HFF-Myc (cell line): Measurements from ENCODE around the gene USP2.

Experiments used
- DNase-seq: peaks from one replicate; pipeline ENCODE4 v3.0.0-alpha.2; 2011; ENCODE audit warnings: low read depth; ENCODE audit errors: extremely low read depth
- H3K4me3 ChIP-seq: replicated peaks from 2 replicates; pipeline ENCODE4 v1.5.1; 2011; ENCODE audit warnings: low read depth, mild to moderate bottlenecking, control low read depth, low read length
- CTCF ChIP-seq: IDR thresholded peaks from 2 replicates; pipeline ENCODE4 v1.5.1; 2012; ENCODE audit warnings: mild to moderate bottlenecking, low read depth, low read length, control low read depth; ENCODE audit errors: missing control alignments

The USP2 gene

DNA sequence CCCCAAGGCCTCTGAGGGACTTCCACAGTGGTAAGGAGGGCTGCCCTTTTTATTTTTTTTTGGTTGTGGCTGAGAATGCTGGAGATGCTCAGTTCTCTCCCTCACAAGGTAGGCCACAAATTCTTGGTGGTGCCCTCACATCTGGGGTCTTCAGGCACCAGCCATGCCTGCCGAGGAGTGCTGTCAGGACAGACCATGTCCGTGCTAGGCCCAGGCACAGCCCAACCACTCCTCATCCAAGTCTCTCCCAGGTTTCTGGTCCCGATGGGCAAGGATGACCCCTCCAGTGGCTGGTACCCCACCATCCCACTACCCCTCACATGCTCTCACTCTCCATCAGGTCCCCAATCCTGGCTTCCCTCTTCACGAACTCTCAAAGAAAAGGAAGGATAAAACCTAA lies 37.3 kb upstream of the USP2 start:
- H3K4me3 ChIP-seq, result no peak overlapping the region
- TF ChIP-seq CTCF, result no peak
- DNase-seq, result no peak

- no peak overlapping the region for H3K4me3 ChIP-seq
- peak; percentile 71 for DNase-seq
- TF ChIP-seq CTCF, result no peak
These were observed 36.4 kb upstream of the USP2 start for GRCh38 chr11:119417726-119418540.

DNA sequence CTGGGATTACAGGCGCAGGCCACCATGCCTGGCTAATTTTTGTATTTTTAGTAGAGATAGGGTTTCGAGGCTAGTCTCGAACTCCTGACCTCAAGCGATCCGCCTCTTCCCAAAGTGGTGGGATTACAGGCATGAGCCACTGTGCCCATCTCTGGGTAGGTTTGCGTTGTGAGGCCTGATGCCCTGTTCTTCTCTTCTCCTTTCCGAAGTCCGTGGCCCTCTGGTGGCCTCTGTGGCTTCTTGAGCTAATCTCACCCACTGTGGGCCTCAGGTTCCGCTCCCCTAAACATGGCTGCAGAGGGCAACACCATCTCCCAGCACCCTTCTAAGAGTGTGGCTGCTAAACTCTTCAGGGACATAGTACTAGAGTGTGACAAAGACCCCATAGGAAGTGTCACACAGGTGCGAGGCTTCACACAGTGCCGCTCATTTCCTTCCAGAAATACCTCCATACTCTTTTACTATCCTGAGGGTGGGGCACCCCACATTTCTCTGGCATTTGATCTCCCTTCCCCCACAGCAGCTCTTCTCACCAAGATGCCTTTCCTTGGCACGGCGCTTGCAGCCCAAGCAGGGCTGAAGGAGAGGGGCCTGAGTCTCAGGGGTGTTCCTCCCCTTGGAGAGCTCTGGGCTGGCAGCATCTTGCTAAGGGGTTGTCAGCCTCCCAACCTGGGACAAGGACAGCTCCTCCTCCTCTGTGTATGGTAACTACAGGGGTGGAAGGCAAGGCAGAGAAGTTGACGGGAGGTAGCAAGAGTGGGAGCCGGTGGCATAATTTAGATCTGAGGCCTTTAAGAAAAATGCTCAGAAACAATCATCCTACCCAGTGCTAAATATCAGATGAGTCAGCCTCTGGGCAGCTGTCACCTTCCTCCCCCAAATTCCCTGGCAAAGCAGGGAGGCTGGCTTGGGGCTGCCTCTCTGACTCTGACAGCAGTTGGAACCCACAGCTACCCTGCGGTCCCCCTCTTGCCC lies 35.4 kb upstream of the USP2 start:
- no peak for TF ChIP-seq CTCF
- no peak for DNase-seq
- no peak overlapping the region for H3K4me3 ChIP-seq

- no peak for TF ChIP-seq CTCF
- H3K4me3 ChIP-seq, result no peak overlapping the region
- DNase-seq, result no peak
These were observed 34.5 kb upstream of the USP2 start for GRCh38 chr11:119415966-119416365.

DNA sequence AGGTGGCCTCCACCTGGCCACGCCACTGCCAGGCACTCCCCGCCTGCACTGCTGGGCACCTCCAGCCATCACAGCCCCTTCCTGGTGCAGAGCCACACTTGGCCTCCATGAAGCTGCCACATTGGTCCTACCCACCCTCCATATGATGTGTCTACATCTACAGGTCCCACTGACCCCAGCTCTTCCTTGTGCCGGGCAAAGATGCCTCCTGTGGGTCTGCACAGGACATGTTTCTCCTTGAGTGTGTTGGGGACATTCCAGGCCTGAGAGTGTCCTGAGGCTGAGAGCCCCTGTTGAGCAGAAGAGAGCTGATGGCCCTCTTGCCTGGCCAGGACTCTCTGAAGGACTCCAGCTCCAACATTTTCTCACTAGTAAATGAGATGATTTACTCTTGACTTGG lies 34.0 kb upstream of the USP2 start:
- no peak for DNase-seq
- TF ChIP-seq CTCF, result no peak
- no peak overlapping the region for H3K4me3 ChIP-seq

DNA sequence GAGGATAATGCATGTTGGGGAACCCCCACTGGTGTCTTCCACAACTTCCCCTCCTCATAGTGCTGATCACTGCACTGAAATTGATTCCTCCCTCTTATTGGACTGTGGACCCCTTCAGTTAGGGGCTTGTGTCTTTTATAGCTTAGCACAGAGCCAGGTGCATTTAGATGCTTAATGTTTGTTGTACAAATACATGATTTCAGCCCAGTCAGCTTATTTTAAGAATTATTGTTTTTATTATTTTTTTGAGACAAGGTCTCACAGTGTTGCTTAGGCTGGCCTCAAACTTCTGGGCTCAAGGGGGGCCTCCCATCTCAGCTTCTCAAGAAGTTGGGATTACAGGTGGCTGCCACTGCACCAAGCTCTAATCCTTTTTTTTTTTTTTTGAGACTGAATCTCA lies 33.2 kb upstream of the USP2 start:
- no peak for TF ChIP-seq CTCF
- H3K4me3 ChIP-seq, result no peak overlapping the region
- DNase-seq, result no peak
